OCI-LY3 (cell line): ENCODE measurements around the gene SMYD3.

Experiments
- H2AFZ ChIP-seq: fragments of 200-600, 300-600 bp; shearing (Covaris generic); 2 replicates; pipeline ENCODE4 v1.6.0; 2014; ENCODE audit warnings: antibody characterized with exemption, low read depth, low read length
- H3K27ac ChIP-seq: fragments of 200-600, 300-600 bp; sonication (generic); 2 replicates; pipeline ENCODE4 v1.5.1; 2014; ENCODE audit warnings: mild to moderate bottlenecking, low read length, moderate library complexity, mixed read lengths
- H3K27me3 ChIP-seq: fragments of 200-600, 300-600 bp; sonication (generic); 2 replicates; pipeline ENCODE4 v1.6.1; 2014; ENCODE audit warnings: low read depth, low read length, mixed read lengths
- H3K36me3 ChIP-seq: fragments of 200-600, 300-600 bp; sonication (generic); replicated peaks from 2 replicates; pipeline ENCODE3; 2014; ENCODE audit warnings: low read depth, low read length, mixed read lengths
- H3K4me1 ChIP-seq: fragments of 300-600, 200-600 bp; sonication (generic); 2 replicates; pipeline ENCODE4 v1.6.1; 2014; ENCODE audit warnings: low read length, mixed read lengths
- H3K4me2 ChIP-seq: fragments of 200-600, 300-600 bp; sonication (generic); 2 replicates; pipeline ENCODE4 v1.6.1; 2014; ENCODE audit warnings: low read length, mixed read lengths
- H3K4me3 ChIP-seq: fragments of 300-600, 200-600 bp; sonication (generic); 2 replicates; pipeline ENCODE4 v1.5.1; 2014; ENCODE audit warnings: antibody characterized with exemption, mild to moderate bottlenecking, low read length, moderate library complexity
- H3K79me2 ChIP-seq: fragments of 300-600, 200-600 bp; shearing (Covaris generic); 2 replicates; pipeline ENCODE4 v1.6.1; 2014; ENCODE audit warnings: mild to moderate bottlenecking, low read length, mixed read lengths
- H3K9ac ChIP-seq: fragments of 300-600, 200-600 bp; shearing (Covaris generic); 2 replicates; pipeline ENCODE4 v1.6.0; 2014; ENCODE audit warnings: mild to moderate bottlenecking, low read length, moderate library complexity
- H3K9me3 ChIP-seq: fragments of 200-600, 300-600 bp; shearing (Covaris generic); 2 replicates; pipeline ENCODE4 v1.6.1; 2014; ENCODE audit warnings: low read length, mixed read lengths; ENCODE audit not compliant: insufficient read depth
- H4K20me1 ChIP-seq: fragments of 200-600, 300-600 bp; sonication (generic); 2 replicates; pipeline ENCODE4 v1.6.1; 2016; ENCODE audit warnings: low read length, mixed read lengths; ENCODE audit not compliant: insufficient read depth
- EZH2phosphoT487 ChIP-seq: fragments of 200-600 bp; shearing (Covaris generic); IDR thresholded peaks from 2 replicates; pipeline ENCODE4 v1.6.1; 2018; ENCODE audit warnings: antibody characterized with exemption, mixed run types, low read depth
- TF ChIP-seq, protein P1 (sequence below): fragments of 200-600, 300-600 bp; sonication (generic); IDR thresholded peaks from 2 replicates; pipeline ENCODE4 v1.5.1; 2014; ENCODE audit warnings: antibody characterized with exemption, low read length, low read depth

Gene SMYD3

DNA sequence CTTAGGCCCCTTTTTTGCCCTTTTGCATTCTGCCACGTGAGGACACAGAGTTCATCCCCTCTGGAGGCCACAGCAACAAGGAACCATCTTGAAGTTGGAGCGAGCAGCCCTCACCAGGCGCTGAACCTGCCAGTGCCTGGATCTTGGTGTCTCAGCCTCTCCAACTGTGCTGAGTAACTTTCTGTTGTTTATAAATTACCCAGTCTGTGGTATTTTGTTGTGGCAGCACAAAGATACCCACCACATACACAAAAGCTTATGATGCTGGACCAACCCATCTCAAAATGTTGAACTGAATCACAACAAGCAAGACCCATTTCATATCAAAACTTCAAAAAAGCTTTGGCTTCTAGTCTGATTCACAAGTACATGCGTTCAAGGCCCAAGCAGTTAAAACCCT lies 702.4 kb downstream of the SMYD3 start:
- H3K9me3 ChIP-seq: no peaks in the 10 kb centered on the region
- no peaks in the 10 kb centered on the region for H3K27me3 ChIP-seq
- H3K36me3 ChIP-seq: no peaks in the 10 kb centered on the region
- H2AFZ ChIP-seq: no peak overlapping the region
- no peak overlapping the region for H3K9ac ChIP-seq
- H4K20me1 ChIP-seq: no peaks in the 10 kb centered on the region
- no peak overlapping the region for H3K27ac ChIP-seq
- no peaks in the 10 kb centered on the region for H3K79me2 ChIP-seq
- TF ChIP-seq, protein P1, sequence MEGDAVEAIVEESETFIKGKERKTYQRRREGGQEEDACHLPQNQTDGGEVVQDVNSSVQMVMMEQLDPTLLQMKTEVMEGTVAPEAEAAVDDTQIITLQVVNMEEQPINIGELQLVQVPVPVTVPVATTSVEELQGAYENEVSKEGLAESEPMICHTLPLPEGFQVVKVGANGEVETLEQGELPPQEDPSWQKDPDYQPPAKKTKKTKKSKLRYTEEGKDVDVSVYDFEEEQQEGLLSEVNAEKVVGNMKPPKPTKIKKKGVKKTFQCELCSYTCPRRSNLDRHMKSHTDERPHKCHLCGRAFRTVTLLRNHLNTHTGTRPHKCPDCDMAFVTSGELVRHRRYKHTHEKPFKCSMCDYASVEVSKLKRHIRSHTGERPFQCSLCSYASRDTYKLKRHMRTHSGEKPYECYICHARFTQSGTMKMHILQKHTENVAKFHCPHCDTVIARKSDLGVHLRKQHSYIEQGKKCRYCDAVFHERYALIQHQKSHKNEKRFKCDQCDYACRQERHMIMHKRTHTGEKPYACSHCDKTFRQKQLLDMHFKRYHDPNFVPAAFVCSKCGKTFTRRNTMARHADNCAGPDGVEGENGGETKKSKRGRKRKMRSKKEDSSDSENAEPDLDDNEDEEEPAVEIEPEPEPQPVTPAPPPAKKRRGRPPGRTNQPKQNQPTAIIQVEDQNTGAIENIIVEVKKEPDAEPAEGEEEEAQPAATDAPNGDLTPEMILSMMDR: no peak
- no peak for TF ChIP-seq EZH2phosphoT487
- H3K4me2 ChIP-seq: no peak overlapping the region
- H3K4me3 ChIP-seq: no peak overlapping the region
- peaks cover 39% of the 10 kb centered on the region for H3K4me1 ChIP-seq

- no peaks in the 10 kb centered on the region for H3K36me3 ChIP-seq
- no peak overlapping the region for H3K27ac ChIP-seq
- no peaks in the 10 kb centered on the region for H3K79me2 ChIP-seq
- H3K4me3 ChIP-seq: no peak overlapping the region
- no peak overlapping the region for H3K9ac ChIP-seq
- peaks cover 31% of the 10 kb centered on the region for H3K4me1 ChIP-seq
- H3K4me2 ChIP-seq: no peak overlapping the region
- H3K9me3 ChIP-seq: no peaks in the 10 kb centered on the region
- no peaks in the 10 kb centered on the region for H3K27me3 ChIP-seq
- no peaks in the 10 kb centered on the region for H4K20me1 ChIP-seq
- TF ChIP-seq EZH2phosphoT487: no peak
- TF ChIP-seq, protein P1: no peak
- H2AFZ ChIP-seq: no peak overlapping the region
Measured at GRCh38 chr1:245803666-245804037, 703.4 kb downstream of the SMYD3 start.

- Histone ChIP-seq H3K36me3 (no peaks in the 10 kb centered on the region), H3K27ac (no peak overlapping the region)
Measured at GRCh38 chr1:245802941-245803665, 704.0 kb downstream of the SMYD3 start.

GRCh38 chr1:245800901-245801605 lies 706.0 kb downstream of the SMYD3 start:
- Histone ChIP-seq H3K9ac (no peak overlapping the region), H3K4me3 (no peak overlapping the region), H4K20me1 (no peaks in the 10 kb centered on the region), H3K27ac (no peak overlapping the region), H2AFZ (no peak overlapping the region), H3K36me3 (no peaks in the 10 kb centered on the region), H3K4me2 (no peak overlapping the region), H3K79me2 (no peaks in the 10 kb centered on the region), H3K9me3 (no peaks in the 10 kb centered on the region), H3K4me1 (peaks cover 12% of the 10 kb centered on the region), H3K27me3 (no peaks in the 10 kb centered on the region)
- TF ChIP-seq, protein P1: no peak
- no peak for TF ChIP-seq EZH2phosphoT487

More at GRCh38 chr1:245802941-245803665, 704.0 kb downstream of the SMYD3 start:
- Histone ChIP-seq H2AFZ (no peak overlapping the region), H3K4me3 (no peak overlapping the region), H3K4me2 (no peak overlapping the region), H3K4me1 (peaks cover 26% of the 10 kb centered on the region), H3K9ac (no peak overlapping the region), H3K79me2 (no peaks in the 10 kb centered on the region), H4K20me1 (no peaks in the 10 kb centered on the region), H3K9me3 (no peaks in the 10 kb centered on the region), H3K27me3 (no peaks in the 10 kb centered on the region)
- TF ChIP-seq, protein P1: no peak
- no peak for TF ChIP-seq EZH2phosphoT487
